HG03378 (cell line): ENCODE data around the gene TTLL9.

ENCODE experiments used
- ATAC-seq: cut with Tn5 transposase; IDR thresholded peaks from one replicate; pipeline ENCODE4 v1.9.1; 2021; ENCODE audit warnings: mild to moderate bottlenecking, moderate library complexity; ENCODE audit not compliant: unreplicated experiment

TTLL9 gene

GRCh38 chr20:31836853-31837608 lies 33.4 kb upstream of the TTLL9 start:
- no peak for ATAC-seq

GRCh38 chr20:31837896-31838397 lies 32.5 kb upstream of the TTLL9 start:
- no peak for ATAC-seq

DNA sequence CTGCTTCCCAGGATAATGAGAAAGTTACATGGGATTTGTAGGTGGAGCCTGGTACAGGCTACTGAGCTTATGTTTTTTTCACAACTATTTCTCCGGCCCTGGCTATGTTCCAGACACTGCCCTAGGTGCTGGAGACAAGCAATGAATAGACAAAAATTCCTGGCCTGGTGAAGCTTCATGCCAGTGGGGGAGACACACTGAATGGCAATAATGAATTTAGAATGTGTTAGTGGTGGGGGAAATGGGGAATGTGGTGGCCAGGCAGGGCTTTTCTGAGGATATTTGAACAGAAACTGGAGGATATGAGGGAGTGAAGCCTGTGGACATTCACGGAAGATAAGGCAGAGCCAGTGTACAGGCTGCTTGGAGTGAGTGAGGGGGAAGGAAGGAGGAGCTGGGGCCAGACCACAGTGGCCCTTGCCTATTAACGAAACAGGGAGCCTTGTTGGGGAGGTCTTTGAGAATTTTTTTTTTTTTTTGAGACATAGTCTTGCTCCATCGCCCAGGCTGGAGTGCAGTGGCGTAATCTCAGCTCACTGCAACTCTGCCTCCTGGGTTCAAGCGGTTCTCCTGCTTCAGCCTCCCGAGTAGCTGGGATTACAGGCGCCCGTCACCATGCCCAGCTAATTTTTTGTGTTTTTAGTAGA lies 31.7 kb upstream of the TTLL9 start:
- ATAC-seq, result no peak

DNA sequence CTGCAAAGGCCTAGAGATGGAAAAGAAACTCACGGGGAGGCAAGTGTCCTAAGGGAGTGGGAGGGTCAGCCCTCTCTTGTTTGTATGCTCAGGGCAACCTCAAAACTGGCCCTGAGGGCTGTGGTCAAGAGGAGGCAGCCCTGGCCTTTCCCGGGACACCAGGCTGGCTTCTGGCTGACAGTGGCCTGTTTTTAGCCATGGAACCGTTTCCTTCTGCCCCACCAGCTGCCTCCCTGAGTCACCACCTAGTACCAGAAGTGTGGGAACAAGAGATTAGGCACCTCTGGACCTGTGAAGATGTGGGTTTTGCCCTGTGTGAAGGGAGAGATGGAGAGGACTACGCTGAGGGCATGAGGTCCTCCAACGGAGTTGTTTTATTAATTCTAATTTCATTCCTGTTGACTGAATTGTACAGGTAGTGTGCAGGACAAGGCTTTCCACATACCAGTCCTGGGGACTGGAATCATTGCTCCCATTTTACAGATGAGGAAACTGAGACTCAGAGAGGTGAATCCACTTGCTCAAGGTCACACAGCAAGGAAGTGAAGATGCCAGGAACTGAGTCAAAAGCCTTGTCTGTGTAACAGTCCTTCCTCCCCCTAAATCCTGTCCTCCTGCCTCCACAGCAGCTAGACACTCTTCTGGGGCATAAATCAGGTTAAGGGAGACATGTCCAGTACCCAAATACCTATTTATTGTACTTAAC lies 30.5 kb upstream of the TTLL9 start:
- no peak for ATAC-seq

DNA sequence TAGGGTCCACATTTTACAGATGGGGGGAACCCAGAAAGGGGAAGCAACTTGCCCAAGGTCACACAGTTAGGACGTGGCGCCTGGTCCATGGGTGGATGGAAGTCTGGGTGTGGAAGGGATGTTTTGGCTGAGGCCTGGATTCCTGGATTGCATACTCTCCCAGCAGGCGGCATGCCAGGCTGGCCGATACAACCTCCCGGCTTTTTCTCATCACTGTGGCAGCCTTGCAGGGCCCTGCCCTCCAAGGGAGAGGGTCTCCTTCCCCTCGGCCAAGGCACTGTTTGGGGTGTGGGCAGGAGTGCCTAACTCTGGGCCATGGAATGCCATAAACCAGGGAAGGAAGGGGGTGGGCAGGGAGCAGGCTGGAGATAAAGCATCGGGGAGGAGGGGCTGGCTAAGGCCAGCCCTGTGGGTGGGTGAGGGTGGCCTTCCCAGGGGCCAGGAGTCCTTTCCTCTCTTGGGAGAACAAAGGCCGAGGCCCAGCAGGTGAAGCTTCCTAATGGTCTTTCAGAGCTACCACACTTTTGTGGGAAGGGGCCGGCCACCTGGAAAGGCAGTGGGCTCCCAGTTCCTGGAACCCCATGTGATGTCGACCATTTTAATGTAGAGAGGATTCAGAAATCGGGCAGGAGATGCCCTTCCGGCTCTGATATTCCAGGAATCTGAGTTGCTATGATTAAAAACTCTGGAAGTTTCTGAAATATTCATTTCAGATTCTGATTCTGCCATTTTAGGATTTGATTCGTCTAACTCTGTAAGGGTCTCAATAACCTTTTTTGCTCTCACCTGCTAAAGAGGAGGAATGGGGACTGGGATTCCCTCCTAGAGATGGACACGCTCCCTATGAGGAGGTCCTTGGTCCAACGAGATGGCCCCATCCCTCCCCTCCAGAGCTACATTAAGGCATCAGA lies 29.3 kb upstream of the TTLL9 start:
- no peak for ATAC-seq

DNA sequence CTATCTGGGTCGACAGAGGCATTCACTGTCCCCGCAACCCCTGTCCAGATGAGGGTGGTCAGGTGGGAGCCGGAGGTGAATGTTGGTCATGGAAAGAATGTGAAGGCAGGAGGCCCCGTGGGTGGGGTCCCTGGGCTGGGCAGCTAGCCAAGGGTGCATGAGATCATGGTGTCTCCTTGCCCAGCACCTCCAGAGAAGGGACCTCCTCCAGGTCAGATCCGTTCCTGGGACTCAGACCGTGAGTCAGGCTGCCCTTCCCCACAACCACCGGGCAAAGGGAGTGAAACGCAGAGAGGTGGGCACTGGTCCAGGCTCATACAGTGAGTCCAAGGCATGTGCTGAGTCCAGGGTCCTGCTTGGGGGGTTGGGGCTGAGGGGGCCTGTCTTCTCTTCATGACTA lies 28.5 kb upstream of the TTLL9 start:
- no peak for ATAC-seq

- no peak for ATAC-seq
These were observed 27.8 kb upstream of the TTLL9 start for GRCh38 chr20:31842471-31843157.

GRCh38 chr20:31843288-31843687 lies 27.1 kb upstream of the TTLL9 start:
- no peak for ATAC-seq

DNA sequence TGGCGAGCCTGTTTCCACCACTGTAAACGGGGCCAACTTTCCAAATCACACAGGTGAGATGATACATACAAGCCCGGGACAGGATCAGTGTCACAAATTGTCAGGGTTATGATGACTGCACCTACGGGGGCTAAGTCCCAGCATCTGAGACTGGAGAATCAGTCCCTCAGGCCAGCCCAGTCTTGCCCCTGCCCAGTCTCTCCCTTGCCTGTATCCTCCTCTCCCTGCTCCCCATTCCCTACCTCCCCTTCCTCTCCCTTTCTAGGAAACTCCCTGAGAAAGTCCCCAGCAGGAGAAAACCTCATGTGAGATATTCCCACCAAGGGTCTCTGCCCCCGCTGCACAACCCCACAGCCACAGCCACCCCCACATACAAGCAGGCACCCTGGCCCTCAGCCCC lies 26.6 kb upstream of the TTLL9 start:
- ATAC-seq, result no peak

- no peak for ATAC-seq
These were observed 25.6 kb upstream of the TTLL9 start for GRCh38 chr20:31844737-31845299.

DNA sequence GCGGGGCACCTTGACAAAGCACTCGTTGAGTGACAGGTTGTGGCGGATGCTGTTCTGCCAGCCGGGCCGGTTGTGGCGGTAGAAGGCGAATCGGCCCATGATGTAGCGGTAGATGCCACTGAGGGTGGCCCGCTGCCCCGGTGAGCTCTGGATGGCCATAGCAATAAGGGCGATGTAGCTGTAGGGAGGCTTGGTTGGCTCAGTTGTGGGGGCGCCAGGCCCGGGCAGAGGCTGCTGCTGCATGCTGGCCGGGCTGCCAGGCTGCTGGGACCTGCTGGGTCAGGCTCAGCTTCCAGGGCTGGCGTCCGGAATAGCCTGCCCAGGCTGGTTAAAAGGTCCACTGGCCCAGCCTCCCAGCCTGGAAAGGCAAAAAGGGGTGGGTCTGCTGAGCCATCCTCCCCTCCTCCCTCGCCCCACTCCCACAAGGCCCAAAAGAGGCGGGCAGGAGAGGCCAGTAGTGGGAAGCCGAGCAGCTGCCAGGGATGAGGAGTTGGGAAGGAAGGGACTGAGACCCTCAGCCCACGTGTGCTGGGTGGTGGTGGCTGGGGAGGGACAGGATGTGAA lies 25.1 kb upstream of the TTLL9 start, which contains the start of gene FOXS1:
FOXS1 (minus strand) TSS at position 305 of the 564 bp plus-strand sequence; CDS start at position 243, 62 bp downstream.
- no peak for ATAC-seq

GRCh38 chr20:31846793-31847138 lies 23.7 kb upstream of the TTLL9 start:
- no peak for ATAC-seq

DNA sequence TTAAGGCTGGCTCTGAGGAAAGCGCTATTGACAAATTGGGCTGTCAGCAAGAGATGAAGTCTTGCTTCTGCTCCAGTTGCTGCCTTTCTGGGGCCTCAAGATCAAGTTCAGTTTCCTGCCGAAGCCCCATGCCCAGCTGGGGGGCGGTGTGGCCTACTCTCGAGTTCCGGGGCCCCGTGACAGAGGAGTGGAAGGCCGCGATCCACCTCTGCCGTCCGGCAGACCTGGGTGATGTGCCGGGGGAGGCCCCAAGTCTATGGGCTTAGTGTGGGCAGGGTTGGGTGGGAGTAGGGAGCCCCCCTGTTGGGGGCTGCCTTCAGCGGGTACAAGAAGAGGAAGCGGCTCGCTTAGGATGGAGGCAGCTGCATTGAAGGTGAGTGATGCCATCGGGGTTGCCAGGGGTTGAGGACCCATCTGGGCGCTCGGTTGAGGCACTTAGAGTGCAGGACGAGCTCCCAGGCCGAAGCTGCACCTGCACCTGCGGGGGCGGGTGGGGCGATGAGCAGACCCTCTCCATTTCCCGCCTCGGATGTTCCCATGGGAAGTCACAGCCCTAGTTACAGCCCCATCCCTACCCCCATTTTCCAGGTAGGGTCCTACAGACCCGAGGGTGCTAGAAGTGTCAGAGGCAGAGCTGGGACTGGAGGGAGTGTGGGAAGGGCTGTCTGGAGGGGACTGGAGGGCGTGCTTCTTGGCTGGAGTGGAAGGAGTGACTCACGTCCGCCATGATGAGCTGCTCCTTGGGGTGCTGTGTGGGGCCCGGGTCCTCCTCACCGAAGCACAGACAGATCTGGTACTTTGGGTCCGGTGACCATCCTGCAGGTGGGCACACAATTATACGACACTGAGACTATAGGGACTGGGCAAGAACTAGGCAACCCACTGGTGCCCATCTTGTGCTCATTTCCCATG lies 22.1 kb upstream of the TTLL9 start:
- no peak for ATAC-seq

DNA sequence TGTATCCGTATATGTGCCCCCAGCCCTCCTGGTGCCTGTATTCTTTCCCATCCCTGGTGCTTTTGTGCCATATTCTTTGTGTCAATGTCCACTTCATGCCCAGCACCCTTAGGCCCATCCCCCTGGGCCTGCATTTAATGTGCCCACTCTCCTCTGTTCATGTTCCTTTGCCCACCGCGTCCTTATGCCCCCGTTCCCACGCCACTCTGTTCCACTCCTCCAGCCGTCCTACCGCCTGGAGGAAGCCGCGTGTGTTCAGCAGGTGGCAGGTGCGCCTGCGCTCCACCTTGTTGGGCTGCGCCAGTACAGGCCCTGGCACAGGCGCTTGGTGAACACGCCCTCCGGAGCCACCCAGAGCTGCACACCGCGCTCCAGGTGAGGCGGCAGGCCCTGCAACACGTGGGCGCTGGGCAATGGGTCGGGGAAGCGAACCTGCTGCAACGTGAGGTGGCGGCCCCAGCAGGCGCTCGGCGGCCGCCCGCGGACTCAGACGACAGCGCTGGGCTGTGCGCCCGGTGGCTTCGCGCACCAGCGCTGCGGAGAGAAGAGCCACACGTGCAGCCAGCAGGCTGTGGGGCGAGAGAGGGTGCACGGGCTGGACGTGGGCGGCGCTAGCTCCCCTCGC lies 21.0 kb upstream of the TTLL9 start:
- no peak for ATAC-seq

- ATAC-seq, result no peak
These were observed 19.0 kb upstream of the TTLL9 start for GRCh38 chr20:31851240-31851955.

- ATAC-seq, result no peak
These were observed 17.0 kb upstream of the TTLL9 start for GRCh38 chr20:31853481-31853880.

- no peak for ATAC-seq
These were observed 13.9 kb upstream of the TTLL9 start for GRCh38 chr20:31856516-31856915.
